Astrocyte of the cerebellum (primary cell): ENCODE measurements around the gene CHML.
"Not testable (repeated sequence)": the region's sequence is repeated elsewhere in the genome, so short reads cannot be mapped to it uniquely, and the experiment has no call there.

ENCODE experiments used
- DNase-seq: peaks from one replicate; pipeline ENCODE4 v3.0.0-alpha.2; 2011; ENCODE audit warnings: low read depth
- H3K4me3 ChIP-seq: 2 replicates; pipeline ENCODE4 v1.5.1; 2011; ENCODE audit warnings: mild to moderate bottlenecking, low read depth, low read length, moderate library complexity
- CTCF ChIP-seq: IDR thresholded peaks from 2 replicates; pipeline ENCODE4 v1.5.1; 2012; ENCODE audit warnings: low read length, low read depth, moderate library complexity, mild to moderate bottlenecking; ENCODE audit errors: missing control alignments
- in situ Hi-C: cut with HindIII; loops from 2 replicates; pipeline ENCODE4 v1.10.0; 2017; ENCODE audit warnings: low sequenced_read_pairs

The CHML gene

GRCh38 chr1:241660424-241660972 is 20.3 kb upstream of the CHML start:
- no peak overlapping the region for H3K4me3 ChIP-seq
- TF ChIP-seq CTCF, result no peak
- no peak for DNase-seq
- in situ Hi-C loops, result no loop called here

GRCh38 chr1:241659016-241659415 is 18.8 kb upstream of the CHML start:
- H3K4me3 ChIP-seq, in situ Hi-C loops, DNase-seq: not testable (repeated sequence)

GRCh38 chr1:241658081-241658793 is 18.1 kb upstream of the CHML start:
- no peak for DNase-seq
- no peak overlapping the region for H3K4me3 ChIP-seq
- no peak for TF ChIP-seq CTCF
- in situ Hi-C loops, result no loop called here

- TF ChIP-seq CTCF, result no peak
- no peak overlapping the region for H3K4me3 ChIP-seq
- DNase-seq, result no peak
- in situ Hi-C loops, result no loop called here
These were observed 14.5 kb upstream of the CHML start for GRCh38 chr1:241654641-241655040.

- H3K4me3 ChIP-seq, result no peak overlapping the region
- DNase-seq, result no peak
- in situ Hi-C loops, result no loop called here
- no peak for TF ChIP-seq CTCF
These were observed 13.8 kb upstream of the CHML start for GRCh38 chr1:241654019-241654418.

- in situ Hi-C loops, result no loop called here
- no peak within 1 kb of the TSS for H3K4me3 ChIP-seq
- DNase-seq, result no peak
- no peak for TF ChIP-seq CTCF
These were observed 11.8 kb upstream of the CHML start, which contains the start of gene WDR64 for GRCh38 chr1:241652012-241652411. TSS of gene WDR64 (plus strand) at chr1:241652281. CDS start at chr1:241652485, 204 bp downstream.

GRCh38 chr1:241648159-241648558 is 8.0 kb upstream of the CHML start:
- in situ Hi-C loops, result loop anchor here (5.0 kb wide), 1 partner anchor 34 kb away; no protein-coding TSS in a partner anchor
- no peak for DNase-seq
- TF ChIP-seq CTCF, result no peak
- H3K4me3 ChIP-seq, result no peak overlapping the region
